GM12873 (cell line): Measurements from ENCODE around the gene TSHR.

Experiments used
- TF ChIP-seq, protein P1 (sequence below): IDR thresholded peaks from 2 replicates; pipeline ENCODE4 v1.5.1; 2012; ENCODE audit warnings: low read depth, mild to moderate bottlenecking, moderate library complexity, low read length, control low read depth; ENCODE audit not compliant: insufficient read depth; ENCODE audit errors: missing control alignments

The TSHR gene

DNA sequence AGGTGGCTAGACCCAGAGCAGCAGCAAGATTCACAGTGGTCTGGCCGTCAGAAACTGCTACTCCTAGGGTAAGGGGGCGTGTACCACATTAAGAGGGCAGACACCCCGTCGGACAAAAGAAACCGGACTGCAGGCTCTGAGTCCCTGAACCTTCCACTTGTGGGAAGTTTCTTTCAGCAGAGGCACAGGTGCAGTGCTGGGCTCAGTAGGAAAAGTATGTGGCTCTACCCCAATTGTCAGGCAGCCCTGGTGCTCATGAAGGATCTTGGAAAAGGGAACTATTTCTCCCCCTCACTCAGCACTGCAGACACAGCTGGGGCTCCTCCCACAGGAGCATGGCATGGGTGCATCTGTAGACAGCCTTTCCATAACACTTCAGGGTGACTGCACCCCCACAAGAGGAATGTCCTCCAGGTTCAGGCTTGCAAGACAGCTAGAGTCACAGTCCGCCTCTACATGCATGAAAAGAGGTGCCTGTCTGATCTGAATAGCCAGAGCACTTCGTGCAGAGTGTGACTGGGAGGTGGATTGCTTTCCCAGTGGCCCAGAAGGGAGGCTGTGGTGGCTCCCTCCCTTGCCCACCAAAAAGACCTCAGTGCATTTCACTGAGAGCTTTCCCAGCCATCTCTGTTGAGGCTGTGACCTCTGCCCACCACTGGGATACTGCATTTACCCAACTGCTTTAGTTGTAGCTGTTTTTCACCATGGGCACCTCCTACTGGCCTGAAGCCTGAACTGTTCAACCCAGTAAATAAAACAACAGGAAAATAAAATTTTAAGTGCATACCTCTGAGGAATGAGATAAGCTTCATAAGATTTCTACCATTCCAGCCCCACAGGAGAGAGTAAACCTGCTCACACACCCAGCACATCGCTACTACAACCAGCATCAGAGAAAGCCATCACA, 28.1 kb upstream of the TSHR start:
- TF ChIP-seq, protein P1, sequence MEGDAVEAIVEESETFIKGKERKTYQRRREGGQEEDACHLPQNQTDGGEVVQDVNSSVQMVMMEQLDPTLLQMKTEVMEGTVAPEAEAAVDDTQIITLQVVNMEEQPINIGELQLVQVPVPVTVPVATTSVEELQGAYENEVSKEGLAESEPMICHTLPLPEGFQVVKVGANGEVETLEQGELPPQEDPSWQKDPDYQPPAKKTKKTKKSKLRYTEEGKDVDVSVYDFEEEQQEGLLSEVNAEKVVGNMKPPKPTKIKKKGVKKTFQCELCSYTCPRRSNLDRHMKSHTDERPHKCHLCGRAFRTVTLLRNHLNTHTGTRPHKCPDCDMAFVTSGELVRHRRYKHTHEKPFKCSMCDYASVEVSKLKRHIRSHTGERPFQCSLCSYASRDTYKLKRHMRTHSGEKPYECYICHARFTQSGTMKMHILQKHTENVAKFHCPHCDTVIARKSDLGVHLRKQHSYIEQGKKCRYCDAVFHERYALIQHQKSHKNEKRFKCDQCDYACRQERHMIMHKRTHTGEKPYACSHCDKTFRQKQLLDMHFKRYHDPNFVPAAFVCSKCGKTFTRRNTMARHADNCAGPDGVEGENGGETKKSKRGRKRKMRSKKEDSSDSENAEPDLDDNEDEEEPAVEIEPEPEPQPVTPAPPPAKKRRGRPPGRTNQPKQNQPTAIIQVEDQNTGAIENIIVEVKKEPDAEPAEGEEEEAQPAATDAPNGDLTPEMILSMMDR: peak; percentile 19

DNA sequence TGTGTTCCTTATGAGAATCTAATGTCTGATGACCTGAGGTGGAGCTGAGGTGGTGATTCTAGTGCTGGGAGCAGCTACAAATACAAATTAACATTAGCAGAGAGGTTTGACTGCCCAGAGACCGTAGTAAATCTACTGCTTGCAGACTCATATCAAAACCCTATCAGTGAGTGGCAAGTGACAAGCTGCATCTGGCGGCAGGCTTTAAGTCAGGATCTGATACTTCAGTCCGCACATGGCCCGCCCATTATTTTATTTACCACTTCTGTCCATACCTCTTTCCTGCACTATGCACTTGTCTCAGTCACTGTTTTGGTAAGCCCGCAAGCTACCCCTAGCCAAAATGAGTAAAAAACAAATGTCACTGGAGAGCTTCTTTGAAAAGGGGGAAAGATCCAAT, 25.3 kb upstream of the TSHR start:
- TF ChIP-seq, protein P1: no peak

DNA sequence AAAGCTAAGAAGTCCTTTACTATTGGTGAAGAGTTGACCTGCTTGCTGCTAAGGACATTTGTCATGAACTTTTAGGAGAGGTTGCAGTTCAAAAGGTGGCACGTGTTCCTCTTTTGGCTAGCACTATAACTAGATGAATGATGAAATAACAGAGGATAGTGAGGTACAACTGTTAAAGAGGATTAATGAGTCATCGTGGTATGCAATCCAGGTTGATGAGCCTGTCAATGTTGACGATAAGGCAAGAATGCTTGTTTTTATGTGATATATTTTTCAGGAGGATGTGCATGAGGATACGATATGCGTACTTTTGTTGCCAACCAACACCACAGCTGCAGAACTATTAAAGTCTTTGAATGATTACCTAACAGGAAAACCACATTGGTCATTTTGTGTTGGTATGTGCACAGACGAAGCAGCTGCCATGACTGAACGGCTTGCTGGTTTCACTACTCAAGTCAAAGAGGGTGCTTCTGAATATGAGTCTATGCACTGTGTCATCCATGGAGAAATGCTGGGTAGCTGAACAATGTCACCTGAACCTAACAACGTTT, 24.5 kb upstream of the TSHR start:
- TF ChIP-seq, protein P1: no peak

DNA sequence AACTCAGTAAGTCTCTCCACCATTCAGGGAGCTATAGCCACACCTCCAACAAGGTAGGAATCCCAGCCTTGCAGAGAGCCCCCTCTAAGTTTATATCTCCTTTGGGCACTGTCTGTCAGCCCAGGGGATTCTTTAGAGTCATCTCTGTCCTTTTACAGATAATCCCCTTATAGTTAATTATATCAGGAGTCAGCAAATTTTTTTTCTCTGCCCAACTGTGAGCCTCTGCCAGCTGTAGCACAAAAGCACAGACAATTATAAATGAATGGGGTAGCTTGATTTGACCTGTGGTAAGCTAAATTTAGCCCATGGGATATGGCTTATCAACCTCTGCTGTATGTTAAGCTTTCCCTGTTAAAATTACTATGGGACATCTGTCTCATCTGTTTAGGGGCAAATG, 22.1 kb upstream of the TSHR start:
- TF ChIP-seq, protein P1: no peak

DNA sequence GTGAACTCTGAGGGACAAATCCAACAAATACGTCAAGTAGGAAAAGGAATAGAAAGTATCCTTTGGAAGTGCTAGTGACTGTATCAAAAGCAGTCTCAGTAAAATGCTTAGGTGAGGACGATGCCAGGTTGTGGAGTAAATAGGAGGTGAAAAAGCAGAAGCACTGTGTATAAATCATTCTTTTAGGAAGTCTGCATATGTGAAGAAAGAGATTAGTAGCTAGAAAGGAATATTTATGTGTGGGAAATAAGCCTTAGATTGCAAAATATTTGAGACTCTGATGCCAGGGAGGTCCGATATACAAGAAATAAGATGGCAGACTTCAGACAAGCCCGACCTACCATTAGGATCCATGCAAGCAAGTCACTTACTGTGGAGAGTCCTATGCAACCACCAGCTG, 21.7 kb upstream of the TSHR start:
- TF ChIP-seq, protein P1: no peak

DNA sequence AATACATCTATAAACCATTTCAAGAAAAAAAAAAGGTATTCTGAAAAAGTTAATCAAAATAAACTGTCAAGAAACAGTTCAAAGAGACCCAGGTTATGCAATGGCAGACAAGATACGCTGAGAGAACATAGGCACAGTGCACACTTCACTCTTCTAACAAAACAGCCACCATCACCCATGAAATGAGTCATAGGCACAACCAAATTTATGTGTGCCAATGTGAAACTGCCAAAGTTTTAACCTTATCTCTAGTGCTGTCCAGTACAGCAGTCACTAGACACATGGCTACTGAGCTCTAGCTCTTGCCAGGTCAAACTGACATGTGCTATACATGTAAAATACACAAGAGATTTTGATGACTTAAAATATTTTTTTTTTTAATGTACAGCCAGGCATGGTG, 15.3 kb upstream of the TSHR start:
- TF ChIP-seq, protein P1: no peak
